ENCODE measurements around the gene RP9.

RP9 gene

GRCh38 chr7:33109005-33109757 lies at the start of gene RP9:
Gene RP9 (minus strand): TSS chr7:33109404. CDS start chr7:33109372, 32 bp downstream.
- DNase-seq: peak; percentile 64 to 80

- no peak for DNase-seq
Observed at GRCh38 chr7:33157781-33158180, 48.6 kb upstream of the RP9 start.

- no peak for DNase-seq
Observed at GRCh38 chr7:33157311-33157710, 48.1 kb upstream of the RP9 start.

- no peak for DNase-seq
Observed at GRCh38 chr7:33156441-33156840, 47.2 kb upstream of the RP9 start.

GRCh38 chr7:33155811-33156210 lies 46.6 kb upstream of the RP9 start:
- DNase-seq: no peak

- DNase-seq: no peak
Observed at GRCh38 chr7:33152087-33152486, 42.9 kb upstream of the RP9 start.

- no peak for DNase-seq
Observed at GRCh38 chr7:33145156-33145555, 36.0 kb upstream of the RP9 start.

- no peak for DNase-seq
Observed at GRCh38 chr7:33143996-33144718, 35.0 kb upstream of the RP9 start.

- no peak for DNase-seq
Observed at GRCh38 chr7:33142585-33142984, 33.4 kb upstream of the RP9 start.

GRCh38 chr7:33137103-33137502 lies 27.9 kb upstream of the RP9 start:
- DNase-seq: no peak

- peak; percentile 16 to 76 for DNase-seq
Observed at GRCh38 chr7:33130184-33130583, 21.0 kb upstream of the RP9 start.

- DNase-seq: peak in 1 of 2 experiments; percentile 34
Observed at GRCh38 chr7:33129806-33130153, 20.6 kb upstream of the RP9 start.

- peak; percentile 79 to 97 for DNase-seq
Observed at GRCh38 chr7:33128990-33129805, 20.0 kb upstream of the RP9 start, which contains the start of gene BBS9. Gene BBS9 (plus strand): TSS chr7:33129564. CDS start chr7:33146253, 16,689 bp downstream.

GRCh38 chr7:33128631-33128989 lies 19.4 kb upstream of the RP9 start:
- DNase-seq: no peak

GRCh38 chr7:33127085-33127484 lies 17.9 kb upstream of the RP9 start:
- DNase-seq: no peak

GRCh38 chr7:33118383-33118782 lies 9.2 kb upstream of the RP9 start:
- DNase-seq: no peak

GRCh38 chr7:33114976-33115375 lies 5.8 kb upstream of the RP9 start:
- DNase-seq: no peak

GRCh38 chr7:33111614-33112013 lies 2.4 kb upstream of the RP9 start:
- DNase-seq: no peak

- DNase-seq: peak in 1 of 2 experiments; percentile 20
Observed at GRCh38 chr7:33109758-33110238, 594 bp upstream of the RP9 start.

GRCh38 chr7:33108554-33109004 lies 625 bp downstream of the RP9 start:
- DNase-seq: peak; percentile 13 to 22

GRCh38 chr7:33107136-33108066 lies 1.8 kb downstream of the RP9 start:
- peak in 1 of 2 experiments; percentile 45 for DNase-seq

- no peak for DNase-seq
Observed at GRCh38 chr7:33101906-33102305, 7.3 kb downstream of the RP9 start.

All from NCI-H524 (cell line).